K562 (cell line): ENCODE measurements around the gene RIMS3. TPM values are rescaled to one million over a fixed set of nuclear protein-coding genes. Genes with fewer than 3 reads are reported as not detected.
A peak's percentile ranks its signal among the peaks of the same experiment; 100 is the strongest.

ENCODE experiments used
- ATAC-seq: fragments of 200-7000 bp; cut with Tn5 transposase; 3 replicates; pipeline ENCODE4 v1.9.1; 2020; ENCODE audit warnings: moderate library complexity
- BruUV-seq: library from RNA; stranded (reverse); fragments of 400-500 nt; replicated peaks from 2 replicates; lab custom pipeline; 2021; lab: Mats Ljungman, UMichigan
- CTCF ChIA-PET: fragments of 300-600 bp; formaldehyde crosslinking; extraction: SDS; loops from one replicate; lab custom pipeline; 2021; ENCODE audit warnings: low intra/inter-chr PET ratio; lab: Yijun Ruan, JAX
- POLR2A ChIA-PET: fragments of 300-600, 350-650 bp; sonication (Branson Sonifier 250); formaldehyde crosslinking; extraction: SDS; loops from one replicate; lab custom pipeline; 2021; ENCODE audit warnings: antibody characterized with exemption, inconsistent platforms; lab: Yijun Ruan, JAX
- DNase-seq, 4 experiments: peaks; one replicate each; pipeline versions ENCODE4 v3.0.0 to v3.0.0-alpha.2; 2011 to 2018; ENCODE audit warnings: low spot score in 3 of 4, mixed read lengths in 3 of 4; ENCODE audit errors: extremely low read depth in 1 of 4
- FAIRE-seq: peaks from 2 replicates; lab custom pipeline; 2011; peaks lifted over from hg19 to GRCh38; lab: Jason Lieb, UNC
- H2AFZ ChIP-seq: 2 replicates; pipeline ENCODE4 v1.6.0; 2011; ENCODE audit warnings: low read depth, low read length, control low read depth, inconsistent platforms
- H3K27ac ChIP-seq: fragments of 200-600 bp; 3 replicates; pipeline ENCODE4 v1.8.0; 2011; ENCODE audit warnings: low read depth, mild to moderate bottlenecking, control low read depth, inconsistent platforms, low read length, moderate library complexity, mixed read lengths; ENCODE audit errors: extremely low read depth
- H3K27me3 ChIP-seq, 2 experiments: fragments of 300-600 bp in 1 of 2; 2 replicates in 1 of 2; 3 replicates in 1 of 2; pipeline versions ENCODE4 v1.6.0 to v1.8.0; 2011; ENCODE audit warnings: inconsistent platforms in 2 of 2, low read length in 2 of 2, mild to moderate bottlenecking in 1 of 2, mixed read lengths in 1 of 2, moderate library complexity in 1 of 2; ENCODE audit not compliant: control insufficient read depth in 2 of 2, insufficient read depth in 2 of 2
- H3K36me3 ChIP-seq: fragments of 300-600 bp; 3 replicates; pipeline ENCODE4 v1.8.0; 2011; ENCODE audit warnings: mild to moderate bottlenecking, low read length, inconsistent platforms; ENCODE audit not compliant: control insufficient read depth, insufficient read depth
- H3K4me1 ChIP-seq, 2 experiments: fragments of 200-600 bp in 1 of 2; replicated peaks in 1 of 2; 2 replicates in 1 of 2; 3 replicates in 1 of 2; pipeline versions ENCODE4 v1.5.1 to v1.8.0; 2011; ENCODE audit warnings: inconsistent platforms in 2 of 2, low read length in 2 of 2, mild to moderate bottlenecking in 1 of 2, mixed read lengths in 1 of 2, moderate library complexity in 1 of 2; ENCODE audit not compliant: control insufficient read depth in 2 of 2, insufficient read depth in 2 of 2
- H3K4me2 ChIP-seq: 2 replicates; pipeline ENCODE4 v1.6.1; 2011; ENCODE audit warnings: low read length, control low read depth, inconsistent platforms, mixed read lengths; ENCODE audit not compliant: insufficient read depth
- H3K4me3 ChIP-seq: fragments of 200-600 bp; sonication (generic), shearing (Covaris generic); 2 replicates; pipeline ENCODE4 v1.5.1; 2016; ENCODE audit warnings: control low read depth, inconsistent platforms
- H3K79me2 ChIP-seq: fragments of 200-600 bp; 3 replicates; pipeline ENCODE4 v1.8.0; 2011; ENCODE audit warnings: low read length, inconsistent platforms; ENCODE audit not compliant: control insufficient read depth, insufficient read depth
- H3K9ac ChIP-seq, 2 experiments: 2 replicates each; pipeline versions ENCODE4 v1.6.0 to v1.6.1; 2011; ENCODE audit warnings: low read depth in 2 of 2, low read length in 2 of 2, control low read depth in 1 of 2, inconsistent platforms in 1 of 2, mild to moderate bottlenecking in 1 of 2, mixed read lengths in 1 of 2; ENCODE audit not compliant: insufficient read depth in 1 of 2
- H3K9me1 ChIP-seq: one replicate; pipeline ENCODE4 v1.6.0; 2011; ENCODE audit warnings: inconsistent platforms, mild to moderate bottlenecking, low read length, moderate library complexity; ENCODE audit not compliant: control insufficient read depth, insufficient read depth
- H3K9me3 ChIP-seq: replicated peaks from 2 replicates; pipeline ENCODE4 v1.5.1; 2011; ENCODE audit warnings: low read depth, low read length, inconsistent platforms; ENCODE audit not compliant: control insufficient read depth, insufficient read depth
- H4K20me1 ChIP-seq: replicated peaks from 2 replicates; pipeline ENCODE4 v1.6.1; 2011; ENCODE audit warnings: low read length, inconsistent platforms, mixed read lengths; ENCODE audit not compliant: control insufficient read depth, insufficient read depth
- CBX8 ChIP-seq: fragments of 200-600 bp; sonication (generic); IDR thresholded peaks from 2 replicates; pipeline ENCODE4 v1.6.1; 2012; ENCODE audit warnings: borderline replicate concordance, mixed run types, low read depth, mild to moderate bottlenecking, moderate library complexity, mixed read lengths, low read length, control low read depth, inconsistent platforms; ENCODE audit not compliant: poor library complexity, severe bottlenecking; ENCODE audit errors: extremely low read depth
- ELF1 ChIP-seq: fragments of 200-800 bp; sonication (Bioruptor generic); IDR thresholded peaks from 2 replicates; pipeline ENCODE4 v1.6.1; 2016; ENCODE audit warnings: missing genetic modification characterization, missing compliant biosample characterization
- JUN ChIP-seq, 2 experiments: sonication (generic) in 1 of 2; formaldehyde crosslinking in 1 of 2; IDR thresholded peaks; 2 replicates each; pipeline versions ENCODE4 v1.6.1 to v1.8.0; 2012 to 2022; ENCODE audit warnings: borderline replicate concordance in 2 of 2, mild to moderate bottlenecking in 2 of 2, improper control_type of control experiment in 1 of 2, low read depth in 1 of 2, low read length in 1 of 2, missing genetic modification reagents in 1 of 2
- KDM2B ChIP-seq: fragments of 250-450 bp; sonication (Bioruptor Pico); IDR thresholded peaks from 2 replicates; pipeline ENCODE4 v1.8.0; 2021; ENCODE audit warnings: mild to moderate bottlenecking, moderate library complexity
- MCM5 ChIP-seq: fragments of 450-650 bp; IDR thresholded peaks from 2 replicates; pipeline ENCODE4 v1.6.1; 2016; ENCODE audit warnings: low read depth
- SMARCA5 ChIP-seq: fragments of 450-650 bp; IDR thresholded peaks from 2 replicates; pipeline ENCODE4 v1.6.1; 2016
- XRCC5 ChIP-seq: fragments of 200-400 bp; formaldehyde crosslinking; IDR thresholded peaks from 2 replicates; pipeline ENCODE4 v1.6.1; 2017; ENCODE audit warnings: low read depth, mild to moderate bottlenecking, low read length
- ZNF780A ChIP-seq: fragments of 250-450 bp; sonication (Bioruptor Pico); IDR thresholded peaks from 2 replicates; pipeline ENCODE4 v1.5.0; 2021; ENCODE audit warnings: mild to moderate bottlenecking
- WGBS: fragments of 100-300 bp; shearing (Covaris generic); methylation state at CpG from one replicate; pipeline ENCODE4 v1.1.6; 2016; ENCODE audit warnings: low coverage, mixed read lengths; ENCODE audit not compliant: insufficient coverage; ENCODE audit errors: missing lambda C conversion rate; 5-methylcytosine and 5-hydroxymethylcytosine counted together
- in situ Hi-C: fragments of 300-500 bp; cut with MboI; formaldehyde crosslinking; loops from 4 replicates; pipeline ENCODE4 v1.15.0; 2018; ENCODE audit warnings: inconsistent platforms, mixed read lengths
- intact Hi-C: fragments of 100-400 bp; cut with micrococcal nuclease; formaldehyde crosslinking; loops from 2 replicates; pipeline ENCODE4 v1.14.2; 2022
- polyA plus RNA-seq, 8 experiments: library from polyadenylated mRNA; depleted of rRNA in 4 of 8; stranded (reverse) in 5 of 8; unstranded in 3 of 8; fragments of >200 nt; fragmentation: Nextera tagmentation in 2 of 8; fragmentation: Illumina TruSeq in 1 of 8; extraction: Ambion mirVana in 2 of 8; extraction: Trizol in 1 of 8; gene quantifications; 2 replicates each; pipeline versions ENCODE4 v1.2.1 to v1.2.3, GENCODE V29; 2011 to 2014; ENCODE audit warnings: inconsistent platforms in 1 of 8, missing spikeins in 1 of 8
- total RNA-seq, 7 experiments: library from RNA; depleted of rRNA in 6 of 7; stranded (reverse); fragments of >200 nt in 6 of 7; fragmentation: Illumina TruSeq in 2 of 7; extraction: Trizol in 2 of 7; gene quantifications; 2 replicates each; pipeline versions ENCODE4 v1.2.1 to v1.2.3, GENCODE V29; 2011 to 2021; ENCODE audit warnings: low replicate concordance in 1 of 7
- TF ChIP-seq, protein P1 (sequence below): fragments of 450-650 bp; IDR thresholded peaks from 2 replicates; pipeline ENCODE4 v1.6.1; 2018; ENCODE audit warnings: mild to moderate bottlenecking, low read depth; ENCODE audit not compliant: partially characterized antibody
- TF ChIP-seq, protein P2 (sequence below): fragments of 250-450 bp; sonication (Bioruptor Pico); IDR thresholded peaks from 2 replicates; pipeline ENCODE4 v1.4.0; 2020; ENCODE audit warnings: mild to moderate bottlenecking, moderate library complexity, borderline replicate concordance

Gene RIMS3
- total and polyA plus RNA-seq, 9 of the 15 experiments (the other 6 are each of a cell fraction or from before 2014, with no cell fraction given), result 0.06 to 1.2 (median 0.59) TPM

GRCh38 chr1:40694353-40694874 lies 28.9 kb upstream of the RIMS3 start:
- no peaks in the 10 kb centered on the region for H3K9me3 ChIP-seq
- BruUV-seq, result no TSS peak
- H3K4me3 ChIP-seq, result no peak overlapping the region
- DNase-seq, result no peak
- no peak overlapping the region for H3K4me2 ChIP-seq
- H2AFZ ChIP-seq, result no peak overlapping the region
- in situ Hi-C loops (no loop called here), intact Hi-C loops (no loop called here)
- H3K27ac ChIP-seq, result no peak overlapping the region
- H3K9ac ChIP-seq, result no peak overlapping the region
- ATAC-seq, result no peak
- FAIRE-seq, result no peak
- H3K4me1 ChIP-seq, result peaks cover 8 to 44% of the 10 kb centered on the region in 2 experiments
- H3K79me2 ChIP-seq, result peaks cover 97% of the 10 kb centered on the region
- 14% methylated on average over 2 of the region's 2 CpGs for WGBS
- H3K27me3 ChIP-seq, result no peaks in the 10 kb centered on the region
- ChIA-PET POLR2A (interaction anchor here (1.2 to 11.9 kb wide), 5 partner anchors 11 to 80 kb away, joined by 3 to 212 read pairs (median 4); no protein-coding TSS in a partner anchor), CTCF (no interaction called here)
- TF ChIP-seq, protein P1, sequence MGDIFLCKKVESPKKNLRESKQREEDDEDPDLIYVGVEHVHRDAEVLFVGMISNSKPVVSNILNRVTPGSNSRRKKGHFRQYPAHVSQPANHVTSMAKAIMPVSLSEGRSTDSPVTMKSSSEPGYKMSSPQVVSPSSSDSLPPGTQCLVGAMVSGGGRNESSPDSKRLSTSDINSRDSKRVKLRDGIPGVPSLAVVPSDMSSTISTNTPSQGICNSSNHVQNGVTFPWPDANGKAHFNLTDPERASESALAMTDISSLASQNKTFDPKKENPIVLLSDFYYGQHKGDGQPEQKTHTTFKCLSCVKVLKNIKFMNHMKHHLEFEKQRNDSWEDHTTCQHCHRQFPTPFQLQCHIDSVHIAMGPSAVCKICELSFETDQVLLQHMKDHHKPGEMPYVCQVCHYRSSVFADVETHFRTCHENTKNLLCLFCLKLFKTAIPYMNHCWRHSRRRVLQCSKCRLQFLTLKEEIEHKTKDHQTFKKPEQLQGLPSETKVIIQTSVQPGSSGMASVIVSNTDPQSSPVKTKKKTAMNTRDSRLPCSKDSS, result peak; percentile 15
- TF ChIP-seq ZNF780A (CRISPR knock-in tag), result no peak
- no peaks in the 10 kb centered on the region for H3K9me1 ChIP-seq
- peaks cover 18% of the 10 kb centered on the region for H3K36me3 ChIP-seq
- H4K20me1 ChIP-seq, result no peaks in the 10 kb centered on the region

- CTCF ChIA-PET, result no interaction called here
- Histone ChIP-seq H3K4me2 (peak overlapping the region; percentile 100), H3K36me3 (peaks cover 18% of the 10 kb centered on the region), H3K79me2 (peaks cover 95% of the 10 kb centered on the region), H3K9me1 (peaks cover 6% of the 10 kb centered on the region), H3K9me3 (no peaks in the 10 kb centered on the region), H3K27me3 (no peaks in the 10 kb centered on the region), H3K4me1 (peaks cover 8 to 36% of the 10 kb centered on the region in 2 experiments), H4K20me1 (no peaks in the 10 kb centered on the region), H3K9ac (peak overlapping the region in 1 of 2 experiments; percentile 99; a peak in 2 of 4 replicates), H3K4me3 (peak overlapping the region; percentile 76; the same call in 1 of the 2 replicates), H2AFZ (0 out of 2 replicates have a peak overlapping the region, but pooled peaks have one; percentile 88), H3K27ac (peak overlapping the region; percentile 100; the same call in 2 of the 3 replicates)
- intact Hi-C loops, result no loop called here
- no TSS peak for BruUV-seq
- 36% methylated on average over 1 of the region's 1 CpG for WGBS
- POLR2A ChIA-PET, result interaction anchor here (0.6 to 11.9 kb wide), 9 partner anchors 11 to 286 kb away, joined by 3 to 212 read pairs (median 3); partner anchors contain the start of gene CTPS1
- no peak for ATAC-seq
- no peak for DNase-seq
- in situ Hi-C loops, result no loop called here
- FAIRE-seq, result no peak
- TF ChIP-seq SMARCA5, result peak; percentile 72; the same call in 1 of the 2 replicates
- TF ChIP-seq XRCC5, result no peak
- no peak for TF ChIP-seq MCM5
- TF ChIP-seq CBX8, result no peak
- no peak for TF ChIP-seq ELF1 (tag)
- no peak for TF ChIP-seq JUN (IDR thresholded peaks at IDR 0.05; ENCODE audit: borderline replicate concordance, low read depth, low read length)
- TF ChIP-seq JUN (CRISPR knock-in tag; IDR thresholded peaks at IDR 0.05; ENCODE audit: borderline replicate concordance), result no peak
- TF ChIP-seq, protein P2, sequence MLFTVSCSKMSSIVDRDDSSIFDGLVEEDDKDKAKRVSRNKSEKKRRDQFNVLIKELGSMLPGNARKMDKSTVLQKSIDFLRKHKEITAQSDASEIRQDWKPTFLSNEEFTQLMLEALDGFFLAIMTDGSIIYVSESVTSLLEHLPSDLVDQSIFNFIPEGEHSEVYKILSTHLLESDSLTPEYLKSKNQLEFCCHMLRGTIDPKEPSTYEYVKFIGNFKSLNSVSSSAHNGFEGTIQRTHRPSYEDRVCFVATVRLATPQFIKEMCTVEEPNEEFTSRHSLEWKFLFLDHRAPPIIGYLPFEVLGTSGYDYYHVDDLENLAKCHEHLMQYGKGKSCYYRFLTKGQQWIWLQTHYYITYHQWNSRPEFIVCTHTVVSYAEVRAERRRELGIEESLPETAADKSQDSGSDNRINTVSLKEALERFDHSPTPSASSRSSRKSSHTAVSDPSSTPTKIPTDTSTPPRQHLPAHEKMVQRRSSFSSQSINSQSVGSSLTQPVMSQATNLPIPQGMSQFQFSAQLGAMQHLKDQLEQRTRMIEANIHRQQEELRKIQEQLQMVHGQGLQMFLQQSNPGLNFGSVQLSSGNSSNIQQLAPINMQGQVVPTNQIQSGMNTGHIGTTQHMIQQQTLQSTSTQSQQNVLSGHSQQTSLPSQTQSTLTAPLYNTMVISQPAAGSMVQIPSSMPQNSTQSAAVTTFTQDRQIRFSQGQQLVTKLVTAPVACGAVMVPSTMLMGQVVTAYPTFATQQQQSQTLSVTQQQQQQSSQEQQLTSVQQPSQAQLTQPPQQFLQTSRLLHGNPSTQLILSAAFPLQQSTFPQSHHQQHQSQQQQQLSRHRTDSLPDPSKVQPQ (CRISPR knock-in tag), result no peak
- TF ChIP-seq KDM2B (CRISPR knock-in tag), result no peak
Observed at GRCh38 chr1:40693425-40693824, 27.9 kb upstream of the RIMS3 start.
